Astrocyte of the cerebellum (primary cell): Measurements from ENCODE around the gene SLC38A10.

Experiments
- DNase-seq: peaks from one replicate; pipeline ENCODE4 v3.0.0-alpha.2; 2011; ENCODE audit warnings: low read depth
- H3K4me3 ChIP-seq: 2 replicates; pipeline ENCODE4 v1.5.1; 2011; ENCODE audit warnings: mild to moderate bottlenecking, low read depth, low read length, moderate library complexity
- CTCF ChIP-seq: IDR thresholded peaks from 2 replicates; pipeline ENCODE4 v1.5.1; 2012; ENCODE audit warnings: low read length, low read depth, moderate library complexity, mild to moderate bottlenecking; ENCODE audit errors: missing control alignments
- in situ Hi-C: cut with HindIII; loops from 2 replicates; pipeline ENCODE4 v1.10.0; 2017; ENCODE audit warnings: low sequenced_read_pairs

Gene SLC38A10

DNA sequence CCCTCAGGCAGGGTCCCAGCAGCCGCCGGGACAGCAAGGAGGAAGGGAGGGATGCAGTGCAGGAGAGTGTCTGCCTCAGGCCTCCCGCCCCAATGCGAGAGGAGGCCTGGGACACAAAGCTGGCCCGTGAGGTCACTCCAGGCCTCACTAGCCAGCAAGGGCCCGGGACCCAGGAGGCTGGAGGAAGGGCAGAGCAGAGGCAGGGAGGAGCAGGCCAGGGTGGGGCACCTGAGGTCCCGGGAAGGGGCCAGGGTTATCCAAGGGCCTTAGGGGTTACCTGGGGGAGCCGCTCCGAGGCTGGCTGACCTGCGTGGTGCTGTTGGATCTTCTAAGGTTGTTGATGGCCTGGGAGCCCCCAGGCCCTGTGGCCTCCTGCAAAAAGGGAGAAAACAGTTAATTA lies 86.5 kb downstream of the SLC38A10 start:
- in situ Hi-C loops: no loop called here
- TF ChIP-seq CTCF: no peak
- DNase-seq: no peak
- no peak overlapping the region for H3K4me3 ChIP-seq

- TF ChIP-seq CTCF: no peak
- no peak for DNase-seq
- in situ Hi-C loops: no loop called here
- H3K4me3 ChIP-seq: no peak overlapping the region
These were observed 87.2 kb downstream of the SLC38A10 start for GRCh38 chr17:81207610-81208581.

- DNase-seq: no peak
- TF ChIP-seq CTCF: no peak
- in situ Hi-C loops: no loop called here
- no peak overlapping the region for H3K4me3 ChIP-seq
These were observed 88.5 kb downstream of the SLC38A10 start for GRCh38 chr17:81206657-81207056.

GRCh38 chr17:81206166-81206565 lies 88.9 kb downstream of the SLC38A10 start:
- no peak for TF ChIP-seq CTCF
- in situ Hi-C loops: no loop called here
- DNase-seq: no peak
- H3K4me3 ChIP-seq: no peak overlapping the region

- DNase-seq: no peak
- no peak overlapping the region for H3K4me3 ChIP-seq
- in situ Hi-C loops: no loop called here
- no peak for TF ChIP-seq CTCF
These were observed 90.5 kb downstream of the SLC38A10 start for GRCh38 chr17:81204578-81204977.

GRCh38 chr17:81203136-81203535 lies 92.0 kb downstream of the SLC38A10 start:
- no peak for TF ChIP-seq CTCF
- in situ Hi-C loops: no loop called here
- DNase-seq: no peak
- no peak overlapping the region for H3K4me3 ChIP-seq
